Trophoblast cell (in vitro differentiated cells and primary cell): Measurements from ENCODE around the gene TCFL5.

Experiments used
- DNase-seq, 2 donors: peaks; one replicate each; pipeline ENCODE4 v3.0.0-alpha.2; 2016
- H2AFZ ChIP-seq: 2 replicates; pipeline ENCODE4 v1.6.1; 2013; ENCODE audit warnings: low read length, moderate library complexity, mild to moderate bottlenecking; ENCODE audit not compliant: insufficient read depth, poor library complexity
- H2AK5ac ChIP-seq: 2 replicates; pipeline ENCODE4 v1.6.1; 2013; ENCODE audit warnings: mild to moderate bottlenecking, low read length
- H2BK120ac ChIP-seq: 2 replicates; pipeline ENCODE4 v1.6.1; 2013; ENCODE audit warnings: low read length, mild to moderate bottlenecking, moderate library complexity; ENCODE audit not compliant: insufficient read depth, poor library complexity
- H2BK12ac ChIP-seq: 2 replicates; pipeline ENCODE4 v1.6.1; 2013; ENCODE audit warnings: mild to moderate bottlenecking, low read length, moderate library complexity
- H2BK5ac ChIP-seq: 2 replicates; pipeline ENCODE4 v1.6.1; 2013; ENCODE audit warnings: low read length, low read depth, moderate library complexity, mild to moderate bottlenecking; ENCODE audit not compliant: poor library complexity
- H3K14ac ChIP-seq: 2 replicates; pipeline ENCODE4 v1.6.1; 2013; ENCODE audit warnings: mild to moderate bottlenecking, low read length
- H3K18ac ChIP-seq: 2 replicates; pipeline ENCODE4 v1.6.1; 2013; ENCODE audit warnings: mild to moderate bottlenecking, low read length
- H3K23ac ChIP-seq: 2 replicates; pipeline ENCODE4 v1.6.1; 2013; ENCODE audit warnings: low read length
- H3K27ac ChIP-seq: 2 replicates; pipeline ENCODE4 v1.5.1; 2013; ENCODE audit warnings: low read depth, mild to moderate bottlenecking, inconsistent platforms, low read length, moderate library complexity
- H3K27me3 ChIP-seq: 2 replicates; pipeline ENCODE4 v1.6.1; 2013; ENCODE audit warnings: inconsistent platforms, mild to moderate bottlenecking, low read length, moderate library complexity; ENCODE audit not compliant: insufficient read depth
- H3K36me3 ChIP-seq, 2 experiments: 1 replicate in 1 of 2; 2 replicates in 1 of 2; pipeline ENCODE4 v1.6.1; 2013; ENCODE audit warnings: low read length in 2 of 2, mild to moderate bottlenecking in 2 of 2, moderate library complexity in 1 of 2; ENCODE audit not compliant: insufficient read depth in 2 of 2, control insufficient read depth in 1 of 2
- H3K4ac ChIP-seq: 2 replicates; pipeline ENCODE4 v1.6.1; 2013; ENCODE audit warnings: low read depth, mild to moderate bottlenecking, low read length, moderate library complexity
- H3K4me1 ChIP-seq, 2 experiments: 1 replicate in 1 of 2; 2 replicates in 1 of 2; pipeline ENCODE4 v1.6.1; 2013; ENCODE audit warnings: low read length in 2 of 2, mild to moderate bottlenecking in 2 of 2, moderate library complexity in 1 of 2; ENCODE audit not compliant: insufficient read depth in 2 of 2, control insufficient read depth in 1 of 2
- H3K4me2 ChIP-seq: 2 replicates; pipeline ENCODE4 v1.6.1; 2013; ENCODE audit warnings: inconsistent platforms, mild to moderate bottlenecking, low read length, moderate library complexity
- H3K4me3 ChIP-seq: 2 replicates; pipeline ENCODE4 v1.5.1; 2013; ENCODE audit warnings: mild to moderate bottlenecking, low read depth, low read length, inconsistent platforms
- H3K79me1 ChIP-seq: one replicate; pipeline ENCODE4 v1.6.1; 2013; ENCODE audit warnings: low read length
- H3K79me2 ChIP-seq: 2 replicates; pipeline ENCODE4 v1.6.1; 2013; ENCODE audit warnings: low read length, mild to moderate bottlenecking; ENCODE audit not compliant: control insufficient read depth, insufficient read depth, poor library complexity
- H3K9ac ChIP-seq: 2 replicates; pipeline ENCODE4 v1.6.1; 2013; ENCODE audit warnings: mild to moderate bottlenecking, low read length
- H3K9me3 ChIP-seq: 2 replicates; pipeline ENCODE4 v1.6.1; 2013; ENCODE audit warnings: low read depth, mild to moderate bottlenecking, control low read depth, inconsistent platforms, low read length; ENCODE audit not compliant: insufficient read depth
- H4K12ac ChIP-seq: 2 replicates; pipeline ENCODE4 v1.6.1; 2013; ENCODE audit warnings: low read depth, mild to moderate bottlenecking, low read length, moderate library complexity
- H4K8ac ChIP-seq: 2 replicates; pipeline ENCODE4 v1.6.1; 2013; ENCODE audit warnings: low read depth, mild to moderate bottlenecking, low read length, moderate library complexity
- H4K91ac ChIP-seq: one replicate; pipeline ENCODE4 v1.6.1; 2013; ENCODE audit warnings: low read depth, mild to moderate bottlenecking, low read length, moderate library complexity
- WGBS: extraction: QIAGEN DNeasy Blood & Tissue Kit; methylation state at CpG from one replicate; pipeline ENCODE4 v1.1.7; 2013; ENCODE audit warnings: missing lambda C conversion rate; ENCODE audit not compliant: insufficient read length, insufficient coverage; ENCODE audit errors: extremely low coverage; 5-methylcytosine and 5-hydroxymethylcytosine counted together

The TCFL5 gene

GRCh38 chr20:62827311-62828038 is 34.1 kb downstream of the TCFL5 start:
- Histone ChIP-seq H3K4ac (no peak overlapping the region), H3K4me2 (no peak overlapping the region), H4K12ac (no peak overlapping the region), H4K91ac (no peak overlapping the region), H3K27ac (no peak overlapping the region), H3K18ac (no peak overlapping the region), H3K9ac (no peak overlapping the region), H2AK5ac (no peak overlapping the region), H3K79me2 (no peaks in the 10 kb centered on the region), H2BK120ac (no peak overlapping the region), H3K36me3 (peaks cover 74% of the 10 kb centered on the region in 2 experiments), H3K79me1 (no peaks in the 10 kb centered on the region), H3K4me1 (peaks cover 7 to 15% of the 10 kb centered on the region in 2 experiments), H3K14ac (no peak overlapping the region), H4K8ac (no peak overlapping the region), H2BK5ac (no peak overlapping the region), H3K9me3 (no peaks in the 10 kb centered on the region), H3K27me3 (no peaks in the 10 kb centered on the region), H3K4me3 (no peak overlapping the region), H2BK12ac (no peak overlapping the region), H3K23ac (no peak overlapping the region), H2AFZ (no peak overlapping the region)
- no peak for DNase-seq
- no CpG with 5 or more reads among the region's 29 CpGs for WGBS

GRCh38 chr20:62826646-62827310 is 34.8 kb downstream of the TCFL5 start:
- H3K9ac ChIP-seq = no peak overlapping the region
- DNase-seq = no peak
- H2BK12ac ChIP-seq = no peak overlapping the region
- no peaks in the 10 kb centered on the region for H3K79me2 ChIP-seq
- no peak overlapping the region for H3K4ac ChIP-seq
- no peak overlapping the region for H2BK120ac ChIP-seq
- H3K4me3 ChIP-seq = no peak overlapping the region
- H3K4me1 ChIP-seq = peaks cover 7 to 13% of the 10 kb centered on the region in 2 experiments
- H2BK5ac ChIP-seq = no peak overlapping the region
- no peak overlapping the region for H4K91ac ChIP-seq
- H4K8ac ChIP-seq = no peak overlapping the region
- H2AK5ac ChIP-seq = no peak overlapping the region
- H3K14ac ChIP-seq = no peak overlapping the region
- H2AFZ ChIP-seq = no peak overlapping the region
- H3K9me3 ChIP-seq = no peaks in the 10 kb centered on the region
- no peak overlapping the region for H3K23ac ChIP-seq
- H3K36me3 ChIP-seq = peaks cover 72 to 73% of the 10 kb centered on the region in 2 experiments
- H3K27ac ChIP-seq = no peak overlapping the region
- WGBS = no CpG with 5 or more reads among the region's 24 CpGs
- no peaks in the 10 kb centered on the region for H3K27me3 ChIP-seq
- H3K4me2 ChIP-seq = no peak overlapping the region
- H3K18ac ChIP-seq = no peak overlapping the region
- no peak overlapping the region for H4K12ac ChIP-seq
- no peaks in the 10 kb centered on the region for H3K79me1 ChIP-seq

GRCh38 chr20:62825986-62826645 is 35.5 kb downstream of the TCFL5 start:
- H3K9ac ChIP-seq = no peak overlapping the region
- H4K91ac ChIP-seq = no peak overlapping the region
- no peak for DNase-seq
- no peak overlapping the region for H3K27ac ChIP-seq
- no peak overlapping the region for H4K12ac ChIP-seq
- no peak overlapping the region for H2BK120ac ChIP-seq
- H3K36me3 ChIP-seq = peaks cover 69 to 74% of the 10 kb centered on the region in 2 experiments
- no peak overlapping the region for H3K4me3 ChIP-seq
- peaks cover 5 to 10% of the 10 kb centered on the region in 2 experiments for H3K4me1 ChIP-seq
- H3K4me2 ChIP-seq = no peak overlapping the region
- H3K79me2 ChIP-seq = no peaks in the 10 kb centered on the region
- no peaks in the 10 kb centered on the region for H3K27me3 ChIP-seq
- no peak overlapping the region for H2AFZ ChIP-seq
- no peak overlapping the region for H3K18ac ChIP-seq
- WGBS = no CpG with 5 or more reads among the region's 27 CpGs
- no peaks in the 10 kb centered on the region for H3K9me3 ChIP-seq
- no peak overlapping the region for H4K8ac ChIP-seq
- H2BK12ac ChIP-seq = no peak overlapping the region
- H2BK5ac ChIP-seq = no peak overlapping the region
- no peak overlapping the region for H3K4ac ChIP-seq
- H2AK5ac ChIP-seq = no peak overlapping the region
- H3K23ac ChIP-seq = no peak overlapping the region
- no peak overlapping the region for H3K14ac ChIP-seq
- H3K79me1 ChIP-seq = no peaks in the 10 kb centered on the region

GRCh38 chr20:62825333-62825985 is 36.2 kb downstream of the TCFL5 start:
- no peak overlapping the region for H3K23ac ChIP-seq
- no peak overlapping the region for H2BK120ac ChIP-seq
- no peak overlapping the region for H2BK5ac ChIP-seq
- H3K4me2 ChIP-seq = no peak overlapping the region
- no peak overlapping the region for H4K8ac ChIP-seq
- H3K9me3 ChIP-seq = no peaks in the 10 kb centered on the region
- H3K4me3 ChIP-seq = no peak overlapping the region
- H3K27me3 ChIP-seq = no peaks in the 10 kb centered on the region
- no peak overlapping the region for H2BK12ac ChIP-seq
- peaks cover 70 to 76% of the 10 kb centered on the region in 2 experiments for H3K36me3 ChIP-seq
- H3K79me1 ChIP-seq = no peaks in the 10 kb centered on the region
- DNase-seq = no peak
- H4K12ac ChIP-seq = no peak overlapping the region
- H2AFZ ChIP-seq = no peak overlapping the region
- H3K79me2 ChIP-seq = no peaks in the 10 kb centered on the region
- H2AK5ac ChIP-seq = no peak overlapping the region
- no peak overlapping the region for H4K91ac ChIP-seq
- WGBS = no CpG with 5 or more reads among the region's 22 CpGs
- no peak overlapping the region for H3K14ac ChIP-seq
- H3K18ac ChIP-seq = no peak overlapping the region
- no peak overlapping the region for H3K27ac ChIP-seq
- no peak overlapping the region for H3K9ac ChIP-seq
- no peak overlapping the region for H3K4ac ChIP-seq
- peaks cover 4 to 6% of the 10 kb centered on the region in 2 experiments for H3K4me1 ChIP-seq
